ENCODE results near the gene USP22. TPM values are rescaled to one million over a fixed set of nuclear protein-coding genes. Genes with fewer than 3 reads are reported as not detected.

The USP22 gene
- total and polyA plus RNA-seq, 2 of the 8 experiments (the other 6 are each of a cell fraction or from before 2014, with no cell fraction given), result 221 to 316 TPM

DNA sequence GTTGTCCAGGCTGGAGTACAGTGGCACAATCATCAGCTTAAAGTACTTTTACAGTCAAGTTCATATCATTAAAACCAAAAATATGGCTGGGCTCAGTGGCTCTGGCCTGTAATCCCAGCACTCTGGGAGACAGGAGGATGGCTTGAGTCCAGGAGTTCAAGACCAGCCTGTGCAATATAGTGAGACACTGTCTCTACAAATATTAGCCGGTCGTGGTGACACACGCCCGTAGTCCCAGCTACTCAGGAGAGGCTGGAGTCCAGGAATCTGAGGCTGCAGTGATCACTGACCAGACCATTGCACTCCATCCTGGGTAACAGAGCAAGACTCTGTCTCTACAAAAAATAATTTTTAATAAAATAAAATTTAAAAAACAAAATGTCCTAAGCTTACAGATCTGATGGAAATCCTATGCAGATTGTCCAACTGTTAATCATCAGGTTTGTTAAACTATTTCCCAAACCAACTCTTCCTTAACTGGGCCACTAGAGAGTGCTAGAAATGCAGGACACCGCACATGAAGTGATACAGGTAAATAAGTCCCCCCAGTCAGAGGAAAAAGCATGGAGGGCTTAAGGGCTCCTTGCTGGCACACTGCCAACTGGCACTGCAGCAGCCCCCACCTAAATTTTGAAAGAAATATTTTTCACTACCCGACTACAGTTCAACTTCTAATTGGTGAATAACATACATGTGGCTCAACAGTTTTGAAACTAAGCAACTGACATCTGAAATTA, 2.8 kb downstream of the USP22 start:
- DNase-seq (ENCODE audit: low read depth in 1 of 2, low spot score in 2 of 2), result no peak
- Histone ChIP-seq H3K18ac (ENCODE audit: extremely low read depth, low read length) (no peak overlapping the region), H2BK5ac (ENCODE audit: low read depth, low read length) (no peak overlapping the region), H3K23ac (ENCODE audit: insufficient read length) (no peak overlapping the region), H2BK12ac (ENCODE audit: low read depth, low read length) (no peak overlapping the region), H3K79me2 (ENCODE audit: control insufficient read depth in 1 of 2, insufficient read depth in 2 of 2, low read length in 2 of 2) (peaks cover 68 to 70% of the 10 kb centered on the region in 2 experiments), H3K27me3 (replicated peaks in 1 of 4; ENCODE audit: control insufficient read depth in 3 of 4, extremely low read depth in 1 of 4, insufficient read depth in 3 of 4, low read length in 3 of 4) (no peaks in the 10 kb centered on the region), H3K56ac (replicated peaks; ENCODE audit: insufficient read length, low read depth, low read length) (no peak overlapping the region), H3K79me1 (ENCODE audit: low read depth, low read length) (no peaks in the 10 kb centered on the region; the same call in 1 of the 2 replicates), H3K4me3 (ENCODE audit: extremely low read depth in 1 of 4, insufficient read depth in 2 of 4, low read depth in 3 of 4, low read length in 4 of 4) (peak overlapping the region; percentile 89 to 94 (median 91); a peak in 7 of 8 replicates), H2BK15ac (ENCODE audit: low read length) (no peak overlapping the region), H2AFZ (ENCODE audit: low read length) (no peak overlapping the region), H3K27ac (ENCODE audit: low read depth, low read length) (no peak overlapping the region), H3K9ac (replicated peaks in 1 of 4; ENCODE audit: extremely low read depth in 1 of 4, low read depth in 3 of 4, low read length in 3 of 4) (peak overlapping the region in 1 of 4 experiments; percentile 38; a peak in 2 of 7 replicates), H3K4me1 (replicated peaks in 1 of 4; ENCODE audit: control insufficient read depth in 3 of 4, insufficient read depth in 4 of 4, low read length in 3 of 4) (peaks cover 3 to 13% (median 6%) of the 10 kb centered on the region in 4 experiments), H2BK120ac (replicated peaks; ENCODE audit: low read depth, low read length) (no peak overlapping the region), H4K20me1 (replicated peaks in 1 of 2; ENCODE audit: control insufficient read depth in 1 of 2, insufficient read depth in 2 of 2, low read length in 2 of 2) (peaks cover 33 to 34% of the 10 kb centered on the region in 2 experiments), H4K8ac (ENCODE audit: extremely low read depth, insufficient read depth, low read length) (no peak overlapping the region), H3K14ac (ENCODE audit: insufficient read length) (no peak overlapping the region), H2AK5ac (ENCODE audit: low read depth, low read length) (no peak overlapping the region), H3K4me2 (ENCODE audit: insufficient read depth in 1 of 2, low read depth in 2 of 2, low read length in 2 of 2) (peak overlapping the region; percentile 66 to 71), H3K4ac (replicated peaks; ENCODE audit: insufficient read length, low read depth, low read length) (no peak overlapping the region), H4K91ac (replicated peaks; ENCODE audit: insufficient read length, low read length) (no peak overlapping the region), H3K36me3 (ENCODE audit: control insufficient read depth in 2 of 4, insufficient read depth in 4 of 4, low read length in 3 of 4) (peaks cover 0 to 22% (median 0%) of the 10 kb centered on the region in 4 experiments; a peak in 3 of 8 replicates), H3K9me3 (ENCODE audit: insufficient read depth in 2 of 2, low read depth in 1 of 2, low read length in 1 of 2) (no peaks in the 10 kb centered on the region), H4K5ac (ENCODE audit: insufficient read length, low read depth, low read length) (no peak overlapping the region), H3K23me2 (ENCODE audit: low read depth, low read length) (peaks cover 5% of the 10 kb centered on the region), H2BK20ac (ENCODE audit: low read length) (no peak overlapping the region)
- FAIRE-seq, result no peak
- POLR2A ChIA-PET (ENCODE audit: partially characterized antibody), result interaction anchor here (0.6 to 1.4 kb wide), 4 partner anchors 12 to 1161 kb away, joined by 3 to 6 read pairs (median 4); no protein-coding TSS in a partner anchor
- CTCF ChIA-PET (ENCODE audit: partially characterized antibody), result interaction anchor here (0.6 to 1.2 kb wide), 8 partner anchors 11 to 95 kb away, joined by 3 to 5 read pairs (median 4); no protein-coding TSS in a partner anchor
- WGBS, 2 experiments (ENCODE audit: extremely low coverage in 1 of 2, insufficient coverage in 1 of 2, insufficient read length in 1 of 2, insufficient replicate concordance in 2 of 2, low coverage in 1 of 2, low lambda C conversion rate in 2 of 2, missing lambda C conversion rate in 1 of 2), result 61% methylated on average over 6 of the region's 6 CpGs; no CpG with 5 or more reads in 1 of the 2 experiments
- TF ChIP-seq TAF1 (IDR thresholded peaks at IDR 0.05; ENCODE audit: low read depth, low read length), result no peak
- peak; percentile 53 to 67 for TF ChIP-seq RAD21 (IDR thresholded peaks at IDR 0.05 in 1 of 2, conservative IDR thresholded peaks at IDR 0.05 in 1 of 2; ENCODE audit: low read depth in 2 of 2, low read length in 2 of 2)
- TF ChIP-seq NRF1 (IDR thresholded peaks at IDR 0.05; ENCODE audit: low read depth, low read length), result no peak
- peak; percentile 21 for TF ChIP-seq TAF7 (optimal IDR thresholded peaks at IDR 0.05; ENCODE audit: borderline replicate concordance, low read depth, low read length)
- TF ChIP-seq, protein P1, sequence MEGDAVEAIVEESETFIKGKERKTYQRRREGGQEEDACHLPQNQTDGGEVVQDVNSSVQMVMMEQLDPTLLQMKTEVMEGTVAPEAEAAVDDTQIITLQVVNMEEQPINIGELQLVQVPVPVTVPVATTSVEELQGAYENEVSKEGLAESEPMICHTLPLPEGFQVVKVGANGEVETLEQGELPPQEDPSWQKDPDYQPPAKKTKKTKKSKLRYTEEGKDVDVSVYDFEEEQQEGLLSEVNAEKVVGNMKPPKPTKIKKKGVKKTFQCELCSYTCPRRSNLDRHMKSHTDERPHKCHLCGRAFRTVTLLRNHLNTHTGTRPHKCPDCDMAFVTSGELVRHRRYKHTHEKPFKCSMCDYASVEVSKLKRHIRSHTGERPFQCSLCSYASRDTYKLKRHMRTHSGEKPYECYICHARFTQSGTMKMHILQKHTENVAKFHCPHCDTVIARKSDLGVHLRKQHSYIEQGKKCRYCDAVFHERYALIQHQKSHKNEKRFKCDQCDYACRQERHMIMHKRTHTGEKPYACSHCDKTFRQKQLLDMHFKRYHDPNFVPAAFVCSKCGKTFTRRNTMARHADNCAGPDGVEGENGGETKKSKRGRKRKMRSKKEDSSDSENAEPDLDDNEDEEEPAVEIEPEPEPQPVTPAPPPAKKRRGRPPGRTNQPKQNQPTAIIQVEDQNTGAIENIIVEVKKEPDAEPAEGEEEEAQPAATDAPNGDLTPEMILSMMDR (IDR thresholded peaks at IDR 0.05; ENCODE audit: control extremely low read depth in 1 of 3, insufficient read depth in 1 of 3, low read depth in 1 of 3, low read length in 3 of 3), result peak in 2 of 3 experiments; percentile 55 to 60; a peak in 3 of 4 replicates
- TF ChIP-seq, protein P2, sequence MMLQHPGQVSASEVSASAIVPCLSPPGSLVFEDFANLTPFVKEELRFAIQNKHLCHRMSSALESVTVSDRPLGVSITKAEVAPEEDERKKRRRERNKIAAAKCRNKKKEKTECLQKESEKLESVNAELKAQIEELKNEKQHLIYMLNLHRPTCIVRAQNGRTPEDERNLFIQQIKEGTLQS (IDR thresholded peaks at IDR 0.05; ENCODE audit: insufficient read depth, low read depth, low read length), result no peak
- no peak for TF ChIP-seq RFX5 (IDR thresholded peaks at IDR 0.05; ENCODE audit: borderline replicate concordance, low read depth, low read length)
- no peak for TF ChIP-seq SIRT6 (IDR thresholded peaks at IDR 0.05; ENCODE audit: low read length)

Measured in H1 (cell line).